GM12878 (cell line): ENCODE data around the gene ZBTB9.

Experiments
- SUPT20H ChIP-seq: IDR thresholded peaks from 2 replicates; pipeline ENCODE4 v1.6.1; 2011; ENCODE audit warnings: low read depth, mild to moderate bottlenecking, low read length, moderate library complexity, borderline replicate concordance; ENCODE audit not compliant: control insufficient read depth
- TF ChIP-seq, protein P1 (sequence below): IDR thresholded peaks from 2 replicates; pipeline ENCODE4 v1.6.1; 2011; ENCODE audit warnings: borderline replicate concordance, low read depth, mild to moderate bottlenecking, moderate library complexity, mixed read lengths, low read length; ENCODE audit not compliant: insufficient read depth; ENCODE audit errors: extremely low read length

- TF ChIP-seq, protein P1, sequence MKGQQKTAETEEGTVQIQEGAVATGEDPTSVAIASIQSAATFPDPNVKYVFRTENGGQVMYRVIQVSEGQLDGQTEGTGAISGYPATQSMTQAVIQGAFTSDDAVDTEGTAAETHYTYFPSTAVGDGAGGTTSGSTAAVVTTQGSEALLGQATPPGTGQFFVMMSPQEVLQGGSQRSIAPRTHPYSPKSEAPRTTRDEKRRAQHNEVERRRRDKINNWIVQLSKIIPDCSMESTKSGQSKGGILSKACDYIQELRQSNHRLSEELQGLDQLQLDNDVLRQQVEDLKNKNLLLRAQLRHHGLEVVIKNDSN: no peak
- no peak for TF ChIP-seq SUPT20H
These were observed 26.8 kb downstream of the ZBTB9 start for GRCh38 chr6:33481192-33481591.
